HL-60/S4 treated with retinoic acid at 250 ng/mL for 4 days and 3 days (cell line): ENCODE results near the gene MDGA2.
"Not testable (repeated sequence)": the region's sequence is repeated elsewhere in the genome, so short reads cannot be mapped to it uniquely, and the experiment has no call there.

Source experiments
- in situ Hi-C: fragments of 300-500 bp; cut with MboI; formaldehyde crosslinking; loops from 2 replicates; pipeline ENCODE4 v1.7.0; 2022; ENCODE audit warnings: low sequenced_read_pairs

The MDGA2 gene

DNA sequence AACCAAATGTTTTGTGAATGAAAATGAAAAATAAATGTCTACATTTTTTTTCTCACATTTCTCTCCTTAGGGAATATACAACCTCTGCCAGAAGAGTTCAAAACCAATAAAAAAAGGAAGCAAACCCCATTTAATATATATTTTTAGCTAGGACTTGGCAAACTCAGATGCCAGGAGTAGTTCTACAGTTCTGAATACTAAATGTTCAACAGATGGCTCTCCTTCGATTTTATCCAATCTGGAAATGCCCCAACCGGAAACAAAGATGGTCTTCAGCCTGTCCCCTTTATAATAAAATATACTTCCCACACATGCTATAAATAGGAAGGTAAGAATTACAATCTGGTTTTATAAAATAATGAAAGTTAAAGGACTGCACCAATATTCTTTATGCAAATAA lies 330.4 kb downstream of the MDGA2 start:
- in situ Hi-C loops: no loop called here

DNA sequence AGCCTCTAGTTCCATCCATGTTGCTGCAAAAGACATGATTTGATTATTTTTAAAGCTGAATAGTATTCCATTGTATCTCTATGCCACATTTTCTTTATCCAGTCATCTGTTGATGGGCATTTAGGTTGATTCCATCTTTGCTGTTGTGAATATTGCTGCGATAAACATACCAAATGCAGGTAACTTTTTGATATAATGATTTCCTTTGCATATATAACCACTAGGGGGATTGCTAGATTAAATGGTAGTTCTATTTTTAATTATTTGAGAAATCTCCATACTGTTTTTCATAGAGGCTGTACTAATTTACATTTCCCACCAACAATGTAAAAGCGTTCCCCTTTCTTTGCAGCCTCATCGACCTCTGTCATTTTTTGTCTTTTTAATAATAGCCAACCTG lies 342.5 kb downstream of the MDGA2 start:
- in situ Hi-C loops: no loop called here

DNA sequence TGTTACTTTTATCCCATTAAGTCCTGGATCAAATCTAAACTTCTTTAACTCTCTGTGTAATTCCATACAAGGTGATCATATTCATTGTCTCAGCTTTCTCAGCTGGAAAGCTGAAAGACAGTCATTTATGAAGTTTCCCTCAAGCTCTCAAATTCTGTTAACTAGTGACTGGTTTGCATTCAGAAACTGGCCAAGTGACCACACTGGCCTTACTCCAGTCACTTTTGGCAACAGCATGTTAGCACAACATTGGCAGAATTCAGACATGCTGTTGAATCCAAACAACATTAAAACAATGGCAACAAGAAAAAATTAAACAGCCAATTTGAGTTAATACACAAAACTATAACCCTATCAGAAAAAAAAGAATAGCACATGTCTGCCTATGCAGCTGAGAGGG lies 343.3 kb downstream of the MDGA2 start:
- in situ Hi-C loops: no loop called here

DNA sequence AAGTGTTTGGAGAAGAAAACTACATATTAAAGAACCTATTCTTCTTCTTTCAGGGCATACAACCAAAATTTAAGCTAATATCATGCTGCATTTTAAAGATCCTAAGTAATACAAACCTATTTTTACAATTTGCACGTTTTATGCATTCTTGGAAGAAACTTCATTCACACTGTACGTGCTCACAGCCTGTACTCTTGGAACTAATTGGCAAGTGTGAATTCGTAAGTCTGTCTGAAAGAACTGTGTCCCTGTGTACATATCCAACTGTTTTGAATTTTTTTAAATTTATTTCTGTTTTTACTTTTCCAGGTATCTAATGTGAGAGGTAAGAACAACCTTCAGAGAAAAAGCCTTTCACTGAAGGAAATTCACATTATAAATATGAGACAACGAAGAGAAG lies 347.0 kb downstream of the MDGA2 start:
- in situ Hi-C loops: no loop called here

DNA sequence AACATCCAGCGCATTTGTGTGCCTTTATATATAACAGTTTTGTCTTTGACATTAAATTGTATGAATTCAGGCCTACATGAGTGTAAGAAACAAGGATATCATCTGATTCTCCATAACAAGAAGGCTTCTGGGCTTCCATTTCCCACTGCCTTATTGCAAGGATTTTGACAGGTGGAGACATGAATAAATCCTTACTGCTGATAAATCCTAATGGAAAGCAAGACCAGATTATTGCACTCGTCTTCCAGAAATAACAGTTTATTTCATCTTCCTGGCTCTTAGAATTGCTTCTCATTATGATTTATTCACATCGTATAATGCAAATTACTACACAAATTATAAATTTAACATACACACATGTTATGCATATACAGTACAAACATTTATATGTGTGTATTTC lies 348.1 kb downstream of the MDGA2 start:
- in situ Hi-C loops: no loop called here

DNA sequence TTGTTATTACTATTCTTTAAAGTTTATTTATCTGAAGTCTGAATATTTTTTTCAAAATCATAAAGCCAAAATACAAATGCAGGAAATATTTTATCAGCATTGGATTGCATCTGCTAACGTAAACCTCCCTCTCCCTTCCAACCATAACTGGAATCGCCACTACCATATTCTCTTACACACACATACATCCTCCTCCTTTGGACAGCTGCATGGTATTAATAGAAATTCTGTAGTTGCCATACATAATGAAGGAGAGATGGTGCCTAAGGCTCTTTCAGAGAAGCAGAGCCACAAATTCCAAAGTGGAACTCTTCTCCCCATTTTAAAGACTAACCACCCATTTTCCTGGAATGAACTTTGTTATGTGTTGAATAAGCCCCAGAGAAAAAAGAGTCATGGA lies 352.7 kb downstream of the MDGA2 start:
- in situ Hi-C loops: no loop called here

DNA sequence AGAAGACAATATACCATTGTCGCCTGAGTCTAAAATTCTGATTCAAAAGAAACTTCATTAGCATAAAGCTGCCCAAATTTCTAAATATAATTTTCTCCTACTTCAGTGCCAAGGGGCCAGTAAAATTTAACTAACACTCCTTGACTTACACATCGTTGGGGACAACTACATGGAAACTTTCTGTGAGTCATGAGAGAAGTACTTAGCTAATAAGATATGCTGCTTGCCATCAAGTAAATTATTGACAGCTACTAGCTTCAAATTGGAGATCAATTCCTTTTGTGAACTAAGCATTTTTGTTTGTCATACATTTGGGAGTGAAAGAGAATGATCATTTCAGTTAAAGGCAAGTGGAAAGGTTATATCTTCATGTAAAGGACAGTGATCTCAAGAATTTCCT lies 373.3 kb downstream of the MDGA2 start:
- in situ Hi-C loops: no loop called here

DNA sequence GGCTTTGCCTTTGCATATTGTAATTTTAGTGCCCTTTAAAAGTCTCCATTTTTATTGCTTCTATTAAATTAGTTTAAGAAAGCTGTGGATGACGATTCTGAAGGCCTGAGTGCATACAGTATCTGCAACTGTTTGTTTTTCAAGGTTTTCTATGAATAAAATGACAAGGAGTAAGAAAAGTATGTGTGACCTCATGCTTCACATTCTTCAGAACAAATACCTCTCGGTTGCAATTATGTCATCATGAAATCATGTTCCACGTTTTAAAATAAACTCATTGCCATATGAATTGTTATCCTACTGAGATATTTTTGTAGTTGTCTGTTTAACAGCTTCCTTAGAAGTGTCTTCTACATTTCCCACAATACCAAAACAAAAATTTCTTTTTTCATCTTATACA lies 374.6 kb downstream of the MDGA2 start:
- in situ Hi-C loops: no loop called here

DNA sequence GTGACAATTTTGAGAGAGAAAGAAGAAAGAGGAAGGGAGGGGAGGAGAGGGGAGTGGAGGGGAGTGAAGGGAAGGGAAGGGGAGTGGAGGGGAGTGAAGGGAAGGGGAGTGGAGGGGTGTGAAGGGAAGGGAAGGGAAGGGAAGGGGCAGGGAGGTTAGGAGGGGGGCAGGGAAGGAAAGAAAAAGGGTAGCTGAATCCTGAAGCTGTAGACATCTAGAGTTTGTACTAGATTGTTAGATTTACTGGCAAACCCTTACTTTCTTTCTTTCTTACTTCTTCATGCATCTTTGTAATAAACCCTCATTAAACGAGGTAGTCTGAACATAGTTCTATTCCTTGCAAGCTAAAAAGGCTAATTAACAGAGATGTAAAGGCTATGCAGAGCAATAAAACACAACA lies 378.0 kb downstream of the MDGA2 start:
- in situ Hi-C loops: no loop called here

DNA sequence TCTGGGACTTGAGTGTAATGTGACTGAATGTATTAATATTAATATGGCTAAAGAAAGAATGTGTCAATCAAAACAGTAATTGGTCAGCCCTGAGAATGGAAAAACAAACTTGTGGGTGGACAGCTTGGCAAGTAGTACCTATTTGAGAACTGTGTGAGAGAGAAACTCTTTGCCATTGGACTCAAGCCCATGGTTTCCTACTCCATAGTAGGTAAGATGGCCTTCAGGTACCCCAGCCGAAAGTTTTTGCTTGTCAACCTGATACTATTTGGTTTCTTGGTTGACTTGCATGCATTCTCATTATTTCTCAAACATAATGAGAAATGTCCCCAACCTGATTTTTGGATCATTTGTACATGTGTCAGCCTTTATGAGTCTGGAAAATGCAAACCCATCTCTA lies 391.1 kb downstream of the MDGA2 start:
- in situ Hi-C loops: no loop called here

DNA sequence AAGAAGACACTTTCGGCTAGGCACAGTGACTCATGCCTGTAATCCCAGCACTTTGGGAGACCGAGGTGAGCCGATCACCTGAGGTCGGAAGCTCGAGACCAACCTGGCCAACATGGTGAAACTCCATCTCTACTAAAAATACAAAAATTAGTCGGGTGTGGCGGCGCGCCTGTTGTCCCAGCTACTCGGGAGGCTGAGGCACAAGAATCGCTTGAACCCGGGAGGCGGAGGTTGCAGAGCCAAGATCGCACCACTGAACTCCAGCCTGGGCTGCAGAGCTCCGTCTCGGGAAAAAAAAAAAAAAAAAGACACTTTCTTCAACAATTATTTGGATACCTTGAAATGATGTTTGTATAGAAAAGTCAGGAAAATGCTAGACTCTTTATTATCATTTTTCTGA lies 393.6 kb downstream of the MDGA2 start:
- in situ Hi-C loops: not testable (repeated sequence)

DNA sequence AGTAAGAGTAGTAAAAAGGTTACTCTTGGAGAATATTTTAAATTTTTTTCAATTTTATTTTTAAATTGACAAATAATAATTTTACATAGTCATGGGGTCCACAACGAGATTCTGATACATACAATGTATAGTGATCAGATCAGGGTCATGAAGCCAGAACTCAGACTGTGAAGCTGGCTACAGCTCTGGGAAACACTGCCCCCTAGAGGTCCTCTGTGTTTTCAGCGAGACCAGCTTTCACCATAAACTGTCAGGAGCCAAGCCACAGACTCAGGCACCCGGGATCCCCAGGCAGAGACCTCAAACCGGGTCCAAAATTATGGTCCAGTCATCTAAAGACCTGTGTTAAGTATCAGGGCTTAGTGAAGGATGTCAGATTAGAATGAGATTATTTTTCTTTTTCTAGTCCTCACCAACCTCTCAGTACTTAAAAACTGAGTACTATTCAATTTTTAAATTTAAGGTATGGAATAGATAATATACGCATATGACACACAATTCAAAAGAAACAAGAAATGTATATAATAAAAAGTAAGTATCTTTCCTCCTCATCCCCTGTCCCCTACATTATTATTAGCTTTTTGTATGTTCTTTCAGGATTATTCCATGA lies 397.1 kb downstream of the MDGA2 start:
- in situ Hi-C loops: no loop called here

DNA sequence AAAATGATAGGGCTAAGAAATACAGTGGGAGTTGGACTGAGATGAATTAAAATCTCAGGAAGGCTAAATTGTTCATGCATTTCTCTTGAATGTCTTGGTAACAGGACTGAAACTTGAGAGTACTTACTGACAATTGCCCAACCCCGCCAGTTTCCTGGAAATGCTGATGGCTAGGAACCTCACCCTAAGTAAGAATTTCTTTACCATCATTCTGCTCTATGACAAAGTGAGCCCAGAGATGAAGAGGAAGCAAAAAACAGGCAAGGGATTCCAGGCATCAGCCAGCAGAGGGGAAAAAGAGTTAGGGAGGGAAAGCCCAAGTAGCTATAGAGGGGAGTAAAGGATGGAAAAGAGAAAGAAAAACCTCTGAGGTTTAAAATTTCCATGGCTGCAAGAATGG lies 397.7 kb downstream of the MDGA2 start:
- in situ Hi-C loops: no loop called here

DNA sequence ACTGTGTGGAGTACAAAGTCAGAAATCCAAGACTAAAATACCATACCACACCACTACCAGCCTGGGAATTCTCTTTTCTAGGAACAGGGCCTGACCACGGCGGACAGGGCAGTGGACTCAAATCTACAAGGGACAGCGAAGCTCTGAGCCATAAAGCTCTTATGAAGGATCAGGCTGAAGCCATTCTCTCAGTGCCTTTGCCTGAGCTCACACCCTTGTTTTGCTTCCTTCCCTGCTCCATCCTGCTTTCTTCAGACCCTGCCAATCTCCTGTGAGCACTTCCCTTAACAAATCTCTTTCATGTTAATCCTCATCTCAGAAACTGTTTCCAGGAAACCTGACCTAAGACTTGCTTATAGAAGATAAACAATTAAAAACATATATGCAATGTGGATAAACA lies 398.5 kb downstream of the MDGA2 start:
- in situ Hi-C loops: no loop called here

DNA sequence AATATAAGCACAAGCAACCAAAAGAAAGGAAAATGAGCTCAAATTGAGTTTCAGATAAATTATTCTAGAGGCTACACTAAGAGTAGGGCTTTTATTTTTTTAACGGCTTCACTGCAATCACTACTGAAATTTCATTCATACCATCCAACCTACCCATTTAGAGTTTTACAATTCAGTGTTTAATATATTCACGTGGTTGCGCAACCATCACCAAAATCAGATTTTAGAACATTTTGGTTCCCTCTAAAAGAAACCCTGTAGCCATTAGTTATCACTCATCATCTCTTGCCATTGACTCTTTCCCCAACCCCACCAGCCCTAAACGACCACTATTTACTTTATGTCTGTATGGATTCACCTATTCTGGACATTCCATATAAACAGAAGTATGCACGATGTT lies 401.5 kb downstream of the MDGA2 start:
- in situ Hi-C loops: no loop called here

DNA sequence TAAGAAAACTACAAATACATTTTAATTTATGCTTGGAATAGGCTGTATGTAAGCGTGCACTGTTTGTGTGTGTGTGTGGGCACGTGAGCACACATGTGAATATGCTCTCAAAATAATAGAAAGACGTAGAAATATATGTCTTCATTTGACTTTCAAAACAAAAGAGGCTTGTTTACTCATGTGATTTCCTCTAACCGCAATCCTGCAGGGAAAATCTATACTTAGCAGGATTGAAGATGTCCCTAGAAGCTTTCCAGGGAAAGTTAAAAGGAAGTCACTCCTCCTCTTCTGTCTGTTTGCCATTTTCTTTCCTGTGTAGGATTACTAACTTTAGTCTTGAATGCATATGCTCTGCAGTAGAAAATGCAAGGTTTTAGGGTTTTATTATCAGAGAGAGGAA lies 404.7 kb downstream of the MDGA2 start:
- in situ Hi-C loops: no loop called here

DNA sequence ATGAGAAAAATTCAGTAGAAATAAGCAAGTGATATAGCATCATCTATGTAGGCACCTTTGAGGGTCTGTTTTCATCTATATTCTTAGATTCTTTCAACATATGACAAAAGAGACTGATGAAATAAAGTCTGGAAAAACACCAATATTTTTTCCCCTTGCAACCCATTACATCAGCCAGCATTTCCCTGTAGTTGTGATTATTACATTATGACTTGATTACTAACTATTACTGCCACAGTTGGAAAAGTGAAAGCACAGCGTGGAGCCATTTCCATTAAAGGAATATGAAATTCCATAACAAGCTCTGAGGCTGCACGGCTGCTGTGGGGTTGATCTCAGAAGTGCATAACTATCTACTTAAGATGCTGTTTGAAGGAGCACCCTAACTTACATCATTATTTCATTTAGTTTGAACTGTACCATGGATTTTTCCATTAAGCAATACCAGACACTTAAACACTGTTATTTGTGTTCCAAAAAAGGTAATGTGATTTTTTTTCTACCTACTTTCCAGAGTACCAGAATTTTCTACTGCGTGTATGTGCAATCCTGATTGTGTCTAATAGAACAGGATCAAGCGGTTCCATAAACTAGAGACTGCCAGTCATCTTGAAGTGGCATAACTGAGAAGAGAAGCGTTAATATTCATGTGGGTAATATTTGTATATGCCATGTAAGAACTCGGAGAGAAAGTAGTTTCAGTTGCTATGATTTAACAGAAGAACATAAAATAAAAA lies 405.5 kb downstream of the MDGA2 start:
- in situ Hi-C loops: no loop called here

DNA sequence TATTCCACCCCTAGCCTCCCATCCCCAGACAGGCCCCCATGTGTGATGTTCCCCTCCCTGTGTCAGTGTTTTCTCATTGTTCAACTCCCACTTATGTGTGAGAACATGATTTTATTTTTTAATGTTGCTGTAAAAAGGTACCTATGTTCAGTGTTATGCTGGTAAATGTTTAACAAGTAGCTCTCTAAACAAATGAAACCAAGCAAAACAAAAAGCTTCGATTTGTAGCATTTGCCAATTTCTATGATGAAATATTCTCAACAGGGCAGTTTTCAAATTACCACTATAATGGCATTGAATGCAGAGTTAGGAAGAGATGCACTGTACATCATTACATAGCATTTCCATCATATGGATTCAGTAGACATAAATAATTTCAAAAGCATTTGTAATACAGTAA lies 410.6 kb downstream of the MDGA2 start:
- in situ Hi-C loops: no loop called here

DNA sequence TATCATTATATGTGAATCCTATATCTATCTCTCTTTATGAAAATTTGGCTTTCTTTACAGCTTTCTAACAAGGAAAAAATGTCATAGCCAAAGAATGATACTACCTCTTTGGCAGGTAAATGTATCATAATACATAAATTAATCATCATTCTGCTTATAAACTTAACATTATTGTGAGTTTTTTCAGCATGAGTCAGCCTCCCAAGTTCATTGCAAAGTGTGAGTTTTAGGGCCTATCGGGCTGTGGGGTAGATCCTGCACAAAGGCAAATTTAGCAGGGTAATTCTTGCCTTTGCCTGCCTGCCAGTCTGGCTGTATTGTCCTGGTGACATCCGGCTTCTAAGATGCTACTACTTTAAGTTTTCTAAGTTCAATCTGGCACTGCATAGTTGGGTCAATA lies 412.6 kb downstream of the MDGA2 start:
- in situ Hi-C loops: no loop called here

DNA sequence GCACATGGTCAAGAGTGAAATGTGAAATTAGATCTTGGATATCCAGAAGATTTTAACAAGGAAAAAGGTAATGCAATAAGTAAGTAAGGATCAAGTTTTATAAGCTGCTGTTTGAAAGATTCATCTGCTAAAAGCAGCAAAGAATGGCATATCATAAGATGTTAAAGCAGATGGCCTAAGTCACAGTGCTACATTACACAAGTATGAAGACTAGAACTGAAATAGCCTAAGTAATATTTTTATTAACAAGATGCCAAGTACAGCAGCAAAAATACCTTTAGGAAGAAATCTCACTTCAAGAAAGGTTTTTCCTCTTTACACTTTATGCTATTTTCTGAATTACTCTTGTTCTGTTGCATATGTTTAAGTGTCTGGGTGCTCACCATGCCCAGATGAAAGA lies 414.1 kb downstream of the MDGA2 start:
- in situ Hi-C loops: no loop called here

DNA sequence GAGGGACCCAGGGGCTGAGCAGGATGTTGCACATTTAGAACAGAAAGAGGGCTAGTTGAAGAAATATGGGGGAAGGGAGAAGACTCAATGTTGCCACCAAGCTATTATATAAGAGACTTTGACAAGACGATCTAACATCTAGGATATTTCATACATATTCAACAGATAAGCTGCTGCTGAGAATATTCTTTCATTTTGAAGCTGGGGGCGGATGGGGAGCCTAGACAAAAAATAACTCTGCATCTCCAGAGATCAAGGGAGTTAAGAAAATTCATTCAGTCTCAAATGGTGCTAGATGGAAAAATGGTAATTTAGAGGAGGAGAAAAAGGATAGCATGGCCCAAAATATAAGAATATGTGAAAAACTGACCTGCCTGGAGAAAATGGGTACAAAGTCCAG lies 415.6 kb downstream of the MDGA2 start:
- in situ Hi-C loops: no loop called here

DNA sequence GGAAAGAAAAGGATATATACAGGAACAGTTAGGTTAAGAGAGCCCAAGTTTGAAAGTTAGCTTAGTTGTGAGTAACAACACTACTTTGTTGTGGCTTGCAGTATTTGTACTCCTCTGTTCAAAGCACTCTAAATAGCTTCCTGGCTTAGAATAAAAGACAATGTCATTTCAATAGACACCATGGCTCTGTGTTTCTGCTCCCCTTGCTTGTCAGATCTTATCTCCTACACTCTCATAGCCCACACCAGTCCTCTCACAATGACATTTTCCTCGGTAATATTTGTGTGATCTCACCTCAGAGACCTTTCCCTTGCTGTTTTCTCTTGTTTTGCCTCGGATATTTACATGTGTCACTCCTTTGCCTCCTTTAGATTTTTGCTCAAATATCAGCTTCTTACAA lies 418.4 kb downstream of the MDGA2 start:
- in situ Hi-C loops: no loop called here

DNA sequence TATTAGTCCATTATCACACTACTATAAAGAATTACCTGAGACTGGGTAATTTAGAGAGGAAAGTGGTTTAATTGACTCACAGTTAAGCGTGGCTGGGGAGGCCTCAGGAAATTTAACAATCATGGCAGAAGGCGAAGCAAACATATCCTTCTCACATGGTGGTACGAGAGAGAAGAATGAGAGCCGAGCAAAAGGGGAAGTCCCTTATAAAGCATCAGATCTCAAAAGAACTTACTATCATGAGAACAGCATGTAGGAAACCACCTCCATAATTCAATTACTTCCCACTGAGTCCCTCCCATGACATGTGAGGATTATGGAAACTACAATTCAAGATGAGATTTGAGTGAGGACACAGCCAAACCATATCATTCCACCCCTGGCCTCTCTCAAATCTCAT lies 422.6 kb downstream of the MDGA2 start:
- in situ Hi-C loops: no loop called here
